Amniotic epithelial cell (primary cell): Measurements from ENCODE around the gene S100A14.
"Not testable (repeated sequence)": the region's sequence is repeated elsewhere in the genome, so short reads cannot be mapped to it uniquely, and the experiment has no call there.

Experiments
- DNase-seq: peaks from one replicate; pipeline ENCODE4 v3.0.0-alpha.2; 2010; ENCODE audit warnings: low read depth

The S100A14 gene

DNA sequence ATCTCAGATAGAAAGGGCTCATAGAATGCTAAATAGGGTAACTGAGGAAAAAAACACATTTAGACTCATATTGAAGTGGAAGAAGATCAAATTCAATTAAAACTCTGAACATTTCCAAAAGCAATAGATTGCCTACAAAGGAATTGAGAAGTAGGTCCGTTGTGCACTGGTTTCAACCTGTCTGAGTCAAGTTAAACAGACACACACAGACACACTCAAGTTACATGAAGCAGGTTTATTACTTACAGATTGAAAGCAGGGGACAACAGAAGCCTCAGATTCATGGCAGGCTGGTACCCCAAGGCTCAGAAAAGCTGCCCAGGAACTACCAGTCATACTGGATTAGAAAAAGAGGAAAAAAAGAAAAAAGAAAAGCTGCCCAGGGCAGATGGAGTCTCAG, 29.8 kb downstream of the S100A14 start:
- DNase-seq, result no peak

GRCh38 chr1:153585006-153585405, 31.1 kb downstream of the S100A14 start:
- DNase-seq, result peak; percentile 31

DNA sequence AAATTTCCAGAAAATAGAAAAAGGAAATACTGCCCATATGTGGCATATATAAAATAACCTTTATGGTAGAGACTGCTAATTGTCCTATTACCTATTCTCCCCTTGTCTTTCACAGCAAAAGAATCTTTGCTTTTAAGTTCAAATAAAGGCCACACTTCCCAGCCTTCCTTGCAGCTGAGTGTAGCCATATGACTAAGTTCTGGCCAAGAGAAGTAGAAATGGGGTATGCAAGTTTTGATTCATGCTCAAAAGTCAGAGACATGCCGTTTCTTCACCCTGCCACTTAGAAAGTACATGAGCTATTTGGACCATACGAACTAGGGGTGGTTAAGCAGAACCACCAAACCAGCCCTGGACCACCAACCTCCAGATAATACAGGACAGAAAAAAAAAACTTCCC, 32.1 kb downstream of the S100A14 start:
- peak; percentile 35 for DNase-seq

DNA sequence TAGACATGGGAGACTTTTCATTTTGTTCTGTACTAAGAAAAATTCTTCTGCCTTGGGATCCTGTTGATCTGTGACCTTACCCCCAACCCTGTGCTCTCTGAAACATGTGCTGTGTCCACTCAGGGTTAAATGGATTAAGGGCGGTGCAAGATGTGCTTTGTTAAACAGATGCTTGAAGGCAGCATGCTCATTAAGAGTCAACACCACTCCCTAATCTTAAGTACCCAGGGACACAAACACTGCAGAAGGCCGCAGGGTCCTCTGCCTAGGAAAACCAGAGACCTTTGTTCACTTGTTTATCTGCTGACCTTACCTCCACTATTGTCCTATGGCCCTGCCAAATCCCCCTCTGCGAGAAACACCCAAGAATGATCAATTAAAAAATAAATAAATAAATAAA, 32.6 kb downstream of the S100A14 start:
- DNase-seq, result not testable (repeated sequence)

- DNase-seq, result not testable (repeated sequence)
These were observed 33.3 kb downstream of the S100A14 start for GRCh38 chr1:153582836-153583235.

DNA sequence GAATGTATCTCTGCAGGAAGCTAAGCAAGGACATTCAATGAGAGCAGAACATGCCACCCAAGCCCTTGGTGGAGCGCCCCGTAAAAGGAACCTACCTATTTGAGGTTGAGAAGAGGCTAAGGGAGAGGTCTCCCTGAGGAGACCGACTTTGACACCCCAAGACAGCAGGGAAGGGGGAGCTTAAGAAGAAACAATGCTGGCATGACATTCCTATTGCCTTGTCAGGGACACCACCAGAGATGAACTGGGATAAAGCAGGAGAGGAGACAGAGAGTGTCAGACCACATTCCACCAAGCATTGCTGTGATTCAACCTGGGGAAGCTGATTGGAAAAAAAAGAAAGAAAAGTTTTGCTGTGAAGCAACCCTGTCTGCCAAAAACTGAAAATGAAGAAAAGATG, 37.2 kb downstream of the S100A14 start:
- no peak for DNase-seq

DNA sequence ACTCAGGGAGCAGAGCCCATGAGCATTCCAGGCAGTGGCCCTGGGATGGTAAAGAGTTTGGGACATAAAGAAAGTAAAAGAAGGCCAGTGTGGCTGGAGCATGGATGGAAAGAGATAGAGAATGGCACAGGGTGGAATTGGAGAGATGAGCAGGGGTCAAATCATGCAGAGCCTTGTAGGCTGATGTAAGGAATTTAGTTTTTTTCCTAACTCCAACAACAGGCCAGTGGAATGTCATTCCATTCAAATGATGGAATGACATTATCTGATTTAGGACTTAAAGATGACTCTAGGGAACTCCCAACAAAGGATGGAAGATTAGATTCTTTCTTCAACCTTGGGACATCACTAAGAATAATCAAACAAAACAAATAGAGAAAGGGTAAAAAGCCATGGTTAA, 37.6 kb downstream of the S100A14 start:
- DNase-seq, result peak; percentile 52

- no peak for DNase-seq
These were observed 38.5 kb downstream of the S100A14 start for GRCh38 chr1:153577624-153578051.

- no peak for DNase-seq
These were observed 39.0 kb downstream of the S100A14 start for GRCh38 chr1:153577138-153577537.

GRCh38 chr1:153575497-153575896, 40.6 kb downstream of the S100A14 start:
- peak; percentile 14 for DNase-seq

- not testable (repeated sequence) for DNase-seq
These were observed 41.0 kb downstream of the S100A14 start for GRCh38 chr1:153575081-153575491.

DNA sequence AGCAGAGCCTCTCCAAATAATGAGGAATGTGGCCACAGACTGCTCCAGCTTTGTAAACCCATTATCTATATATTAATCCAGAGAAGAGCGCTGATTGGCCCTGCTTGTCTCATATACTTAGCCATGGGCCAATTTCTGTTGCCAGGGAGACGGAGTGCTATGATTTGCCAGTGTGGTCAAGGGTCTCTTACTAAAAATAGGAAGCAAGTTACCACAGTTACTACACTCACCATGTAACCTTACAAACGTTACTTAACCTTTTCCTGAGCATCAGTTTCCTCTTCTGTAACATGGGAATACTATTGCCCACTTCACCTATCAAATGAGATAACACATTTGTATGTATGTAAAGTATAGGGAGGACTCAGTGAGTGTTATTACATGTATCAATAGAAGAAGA, 42.8 kb downstream of the S100A14 start:
- DNase-seq, result peak; percentile 11

- DNase-seq, result peak; percentile 81
These were observed 43.5 kb downstream of the S100A14 start for GRCh38 chr1:153572569-153573015.

DNA sequence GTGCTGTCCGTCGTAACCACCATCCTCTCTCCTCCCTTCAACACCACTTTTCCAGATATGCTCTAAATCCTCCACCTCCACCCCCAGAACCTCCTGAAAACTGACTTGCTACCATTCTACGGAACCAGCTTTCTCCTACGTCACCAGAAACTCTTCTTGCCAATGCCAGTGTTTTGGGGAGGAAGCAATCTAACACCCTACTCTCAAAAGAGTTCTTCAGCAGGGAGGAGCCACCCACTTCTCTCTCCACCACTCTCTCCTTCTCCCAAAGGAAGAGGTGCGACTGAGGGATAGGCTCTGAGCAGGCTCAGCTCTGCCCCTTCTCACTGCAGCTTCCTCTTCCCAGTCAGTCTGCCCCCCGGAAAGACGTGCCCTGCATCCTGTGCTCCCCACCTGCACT, 44.4 kb downstream of the S100A14 start:
- no peak for DNase-seq

DNA sequence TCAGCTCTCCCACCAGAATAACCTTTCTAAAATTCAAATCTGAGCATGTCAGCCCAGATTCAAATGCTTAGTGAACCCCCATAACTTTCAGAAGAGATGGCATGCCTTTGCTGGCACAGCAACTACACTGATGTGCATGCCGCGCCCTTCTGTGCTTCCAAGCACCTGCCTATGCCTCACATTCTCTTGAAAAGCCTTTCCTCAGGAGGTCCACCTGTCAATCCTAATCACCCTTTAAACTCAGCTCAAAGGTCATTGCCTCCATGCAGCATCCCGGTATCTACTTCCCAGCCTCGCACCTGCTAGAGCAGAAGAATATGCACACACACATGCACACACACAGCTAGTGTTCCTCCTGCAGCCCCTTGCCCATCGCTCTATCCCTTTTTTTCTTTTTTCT, 45.3 kb downstream of the S100A14 start:
- no peak for DNase-seq

DNA sequence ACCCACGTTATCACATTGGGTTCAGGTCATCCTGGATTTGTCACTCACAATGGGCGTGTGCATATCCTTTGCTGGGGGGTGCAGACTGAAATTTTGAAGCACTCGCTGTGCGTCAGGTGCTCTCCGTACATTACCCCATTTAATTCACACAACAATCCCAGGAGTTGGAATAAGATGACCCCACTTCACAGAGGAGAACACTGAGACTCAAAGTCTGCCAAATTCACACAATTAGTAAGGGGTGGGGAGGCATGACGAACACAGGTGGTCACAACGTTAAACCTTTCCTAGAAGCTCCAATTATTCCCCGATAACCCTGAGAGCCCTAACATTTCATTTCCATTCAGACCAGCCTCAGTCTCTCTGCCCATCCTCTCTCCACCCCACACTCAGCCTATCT, 46.7 kb downstream of the S100A14 start:
- no peak for DNase-seq

DNA sequence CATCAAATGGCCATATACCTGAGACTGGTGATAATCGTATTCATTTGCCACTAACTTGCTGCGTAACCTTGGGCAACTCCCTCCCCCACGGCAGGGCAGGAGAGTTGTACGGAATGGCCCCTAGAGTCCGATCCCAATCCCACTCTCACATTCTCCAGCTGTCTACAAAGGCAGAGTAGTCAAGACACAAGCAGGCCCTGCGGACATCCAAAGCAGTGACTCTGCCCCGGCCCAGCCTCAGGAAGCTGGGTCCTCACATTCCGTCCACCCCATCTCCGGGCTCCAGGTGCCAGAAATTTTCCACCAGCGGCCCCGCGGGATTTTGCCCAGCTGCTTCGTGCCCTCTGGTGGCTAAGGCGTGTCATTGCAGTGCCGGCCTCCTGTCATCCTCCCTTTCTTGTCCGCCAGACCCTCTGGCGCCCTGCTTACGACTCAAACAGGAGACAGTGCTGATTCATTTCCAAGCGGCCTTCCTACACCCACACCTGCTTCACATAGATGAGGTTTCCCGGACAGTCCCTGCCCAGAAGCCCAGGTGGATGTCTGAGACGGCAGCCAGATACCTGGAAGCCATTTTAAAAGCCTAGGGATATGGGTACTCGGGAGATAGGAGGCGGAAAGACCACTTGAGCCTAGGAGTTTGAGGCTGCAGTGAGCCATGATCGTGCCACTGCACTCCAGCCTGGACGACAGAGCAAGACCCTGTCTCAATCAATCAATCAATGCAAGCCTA, 47.6 kb downstream of the S100A14 start:
- DNase-seq, result peak; percentile 72

- peak; percentile 74 for DNase-seq
These were observed 48.3 kb downstream of the S100A14 start for GRCh38 chr1:153567621-153568366.

GRCh38 chr1:153566414-153567371, 49.4 kb downstream of the S100A14 start:
- peak; percentile 98 for DNase-seq

GRCh38 chr1:153565529-153566374, 50.4 kb downstream of the S100A14 start, which contains the start of gene S100A2:
Gene S100A2 (minus strand): TSS chr1:153565844. CDS start chr1:153563877, 1,967 bp downstream.
- peak; percentile 93 for DNase-seq
